PC-3 (cell line): ENCODE data around the gene OMA1.

Experiments
- EZH2 ChIP-seq: fragments of 300-600 bp; sonication (generic); IDR thresholded peaks from one replicate; pipeline ENCODE4 v1.6.1; 2017; ENCODE audit warnings: antibody characterized with exemption, mild to moderate bottlenecking, low read length; ENCODE audit not compliant: unreplicated experiment
- EZH2phosphoT487 ChIP-seq: fragments of 300-600 bp; sonication (generic); IDR thresholded peaks from 2 replicates; pipeline ENCODE4 v1.6.1; 2018; ENCODE audit warnings: mild to moderate bottlenecking, antibody characterized with exemption, low read length, borderline replicate concordance
- TF ChIP-seq, protein P1 (sequence below): fragments of 300-600 bp; sonication (generic); conservative IDR thresholded peaks from 2 replicates; pipeline ENCODE4 v1.5.1; 2017; ENCODE audit warnings: antibody characterized with exemption, low read depth, mild to moderate bottlenecking, low read length

DNA sequence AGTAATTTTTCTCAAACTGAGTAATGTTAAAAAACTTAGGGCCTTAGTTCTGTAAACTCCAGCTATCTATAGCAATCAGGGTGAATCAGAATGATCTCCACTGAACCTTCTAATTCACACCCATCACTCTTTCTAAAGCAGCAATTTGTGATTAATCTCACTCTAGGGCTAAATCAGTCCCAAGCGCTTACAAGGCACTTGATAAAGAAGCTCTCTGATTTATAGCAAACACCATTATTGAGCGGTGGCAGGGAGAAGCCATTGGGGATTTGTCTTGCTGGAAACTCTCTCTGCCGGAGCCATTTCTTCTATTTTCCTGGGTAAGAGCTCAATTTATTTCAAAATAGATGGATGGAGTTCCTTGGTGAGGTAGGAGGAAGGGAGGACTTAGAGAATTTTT lies 77.0 kb downstream of the OMA1 start:
- TF ChIP-seq, protein P1, sequence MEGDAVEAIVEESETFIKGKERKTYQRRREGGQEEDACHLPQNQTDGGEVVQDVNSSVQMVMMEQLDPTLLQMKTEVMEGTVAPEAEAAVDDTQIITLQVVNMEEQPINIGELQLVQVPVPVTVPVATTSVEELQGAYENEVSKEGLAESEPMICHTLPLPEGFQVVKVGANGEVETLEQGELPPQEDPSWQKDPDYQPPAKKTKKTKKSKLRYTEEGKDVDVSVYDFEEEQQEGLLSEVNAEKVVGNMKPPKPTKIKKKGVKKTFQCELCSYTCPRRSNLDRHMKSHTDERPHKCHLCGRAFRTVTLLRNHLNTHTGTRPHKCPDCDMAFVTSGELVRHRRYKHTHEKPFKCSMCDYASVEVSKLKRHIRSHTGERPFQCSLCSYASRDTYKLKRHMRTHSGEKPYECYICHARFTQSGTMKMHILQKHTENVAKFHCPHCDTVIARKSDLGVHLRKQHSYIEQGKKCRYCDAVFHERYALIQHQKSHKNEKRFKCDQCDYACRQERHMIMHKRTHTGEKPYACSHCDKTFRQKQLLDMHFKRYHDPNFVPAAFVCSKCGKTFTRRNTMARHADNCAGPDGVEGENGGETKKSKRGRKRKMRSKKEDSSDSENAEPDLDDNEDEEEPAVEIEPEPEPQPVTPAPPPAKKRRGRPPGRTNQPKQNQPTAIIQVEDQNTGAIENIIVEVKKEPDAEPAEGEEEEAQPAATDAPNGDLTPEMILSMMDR: no peak
- TF ChIP-seq EZH2phosphoT487: no peak
- TF ChIP-seq EZH2: no peak
